K562 (cell line): ENCODE measurements around the gene CZIB. TPM values are rescaled to one million over a fixed set of nuclear protein-coding genes. Genes with fewer than 3 reads are reported as not detected.

Experiments used
- ATAC-seq: fragments of 200-7000 bp; cut with Tn5 transposase; 3 replicates; pipeline ENCODE4 v1.9.1; 2020; ENCODE audit warnings: moderate library complexity
- BruUV-seq: library from RNA; stranded (reverse); fragments of 400-500 nt; replicated peaks from 2 replicates; lab custom pipeline; 2021; lab: Mats Ljungman, UMichigan
- CTCF ChIA-PET: fragments of 300-600 bp; formaldehyde crosslinking; extraction: SDS; loops from one replicate; lab custom pipeline; 2021; ENCODE audit warnings: low intra/inter-chr PET ratio; lab: Yijun Ruan, JAX
- POLR2A ChIA-PET: fragments of 300-600, 350-650 bp; sonication (Branson Sonifier 250); formaldehyde crosslinking; extraction: SDS; loops from one replicate; lab custom pipeline; 2021; ENCODE audit warnings: antibody characterized with exemption, inconsistent platforms; lab: Yijun Ruan, JAX
- DNase-seq, 4 experiments: peaks; one replicate each; pipeline versions ENCODE4 v3.0.0 to v3.0.0-alpha.2; 2011 to 2018; ENCODE audit warnings: low spot score in 3 of 4, mixed read lengths in 3 of 4; ENCODE audit errors: extremely low read depth in 1 of 4
- FAIRE-seq: peaks from 2 replicates; lab custom pipeline; 2011; peaks lifted over from hg19 to GRCh38; lab: Jason Lieb, UNC
- H2AFZ ChIP-seq: 2 replicates; pipeline ENCODE4 v1.6.0; 2011; ENCODE audit warnings: low read depth, low read length, control low read depth, inconsistent platforms
- H3K27ac ChIP-seq: fragments of 200-600 bp; 3 replicates; pipeline ENCODE4 v1.8.0; 2011; ENCODE audit warnings: low read depth, mild to moderate bottlenecking, control low read depth, inconsistent platforms, low read length, moderate library complexity, mixed read lengths; ENCODE audit errors: extremely low read depth
- H3K27me3 ChIP-seq, 2 experiments: fragments of 300-600 bp in 1 of 2; 2 replicates in 1 of 2; 3 replicates in 1 of 2; pipeline versions ENCODE4 v1.6.0 to v1.8.0; 2011; ENCODE audit warnings: inconsistent platforms in 2 of 2, low read length in 2 of 2, mild to moderate bottlenecking in 1 of 2, mixed read lengths in 1 of 2, moderate library complexity in 1 of 2; ENCODE audit not compliant: control insufficient read depth in 2 of 2, insufficient read depth in 2 of 2
- H3K36me3 ChIP-seq: fragments of 300-600 bp; 3 replicates; pipeline ENCODE4 v1.8.0; 2011; ENCODE audit warnings: mild to moderate bottlenecking, low read length, inconsistent platforms; ENCODE audit not compliant: control insufficient read depth, insufficient read depth
- H3K4me1 ChIP-seq, 2 experiments: fragments of 200-600 bp in 1 of 2; replicated peaks in 1 of 2; 2 replicates in 1 of 2; 3 replicates in 1 of 2; pipeline versions ENCODE4 v1.5.1 to v1.8.0; 2011; ENCODE audit warnings: inconsistent platforms in 2 of 2, low read length in 2 of 2, mild to moderate bottlenecking in 1 of 2, mixed read lengths in 1 of 2, moderate library complexity in 1 of 2; ENCODE audit not compliant: control insufficient read depth in 2 of 2, insufficient read depth in 2 of 2
- H3K4me2 ChIP-seq: 2 replicates; pipeline ENCODE4 v1.6.1; 2011; ENCODE audit warnings: low read length, control low read depth, inconsistent platforms, mixed read lengths; ENCODE audit not compliant: insufficient read depth
- H3K4me3 ChIP-seq: fragments of 200-600 bp; sonication (generic), shearing (Covaris generic); 2 replicates; pipeline ENCODE4 v1.5.1; 2016; ENCODE audit warnings: control low read depth, inconsistent platforms
- H3K79me2 ChIP-seq: fragments of 200-600 bp; 3 replicates; pipeline ENCODE4 v1.8.0; 2011; ENCODE audit warnings: low read length, inconsistent platforms; ENCODE audit not compliant: control insufficient read depth, insufficient read depth
- H3K9ac ChIP-seq, 2 experiments: 2 replicates each; pipeline versions ENCODE4 v1.6.0 to v1.6.1; 2011; ENCODE audit warnings: low read depth in 2 of 2, low read length in 2 of 2, control low read depth in 1 of 2, inconsistent platforms in 1 of 2, mild to moderate bottlenecking in 1 of 2, mixed read lengths in 1 of 2; ENCODE audit not compliant: insufficient read depth in 1 of 2
- H3K9me1 ChIP-seq: one replicate; pipeline ENCODE4 v1.6.0; 2011; ENCODE audit warnings: inconsistent platforms, mild to moderate bottlenecking, low read length, moderate library complexity; ENCODE audit not compliant: control insufficient read depth, insufficient read depth
- H3K9me3 ChIP-seq: replicated peaks from 2 replicates; pipeline ENCODE4 v1.5.1; 2011; ENCODE audit warnings: low read depth, low read length, inconsistent platforms; ENCODE audit not compliant: control insufficient read depth, insufficient read depth
- H4K20me1 ChIP-seq: replicated peaks from 2 replicates; pipeline ENCODE4 v1.6.1; 2011; ENCODE audit warnings: low read length, inconsistent platforms, mixed read lengths; ENCODE audit not compliant: control insufficient read depth, insufficient read depth
- ARHGAP35 ChIP-seq: fragments of 450-650 bp; IDR thresholded peaks from 2 replicates; pipeline ENCODE4 v1.6.1; 2018; ENCODE audit not compliant: partially characterized antibody
- GABPB1 ChIP-seq: sonication (generic); formaldehyde crosslinking; IDR thresholded peaks from 2 replicates; pipeline ENCODE4 v1.8.0; 2022; ENCODE audit warnings: mild to moderate bottlenecking, missing genetic modification reagents
- KDM2B ChIP-seq: fragments of 250-450 bp; sonication (Bioruptor Pico); IDR thresholded peaks from 2 replicates; pipeline ENCODE4 v1.8.0; 2021; ENCODE audit warnings: mild to moderate bottlenecking, moderate library complexity
- L3MBTL2 ChIP-seq: fragments of 450-650 bp; IDR thresholded peaks from 2 replicates; pipeline ENCODE4 v1.6.1; 2016; ENCODE audit warnings: mild to moderate bottlenecking, moderate library complexity
- MBD2 ChIP-seq: sonication (generic); IDR thresholded peaks from 2 replicates; pipeline ENCODE4 v1.6.1; 2016; ENCODE audit warnings: low read depth, borderline replicate concordance
- MTA1 ChIP-seq: fragments of 450-650 bp; IDR thresholded peaks from 2 replicates; pipeline ENCODE4 v1.6.1; 2017; ENCODE audit warnings: borderline replicate concordance
- NFE2L1 ChIP-seq: fragments of 450-650 bp; IDR thresholded peaks from 2 replicates; pipeline ENCODE4 v1.6.1; 2016; ENCODE audit warnings: missing genetic modification characterization, low read depth, mild to moderate bottlenecking, missing compliant biosample characterization, moderate library complexity, borderline replicate concordance
- PHF21A ChIP-seq: fragments of 450-650 bp; IDR thresholded peaks from 2 replicates; pipeline ENCODE4 v1.6.1; 2017; ENCODE audit warnings: low read depth, borderline replicate concordance
- SMC3 ChIP-seq: conservative IDR thresholded peaks from 2 replicates; pipeline ENCODE4 v1.6.1; 2011; ENCODE audit warnings: low read depth, low read length, improper control_type of control experiment; ENCODE audit not compliant: insufficient read depth
- STAT5A ChIP-seq: IDR thresholded peaks from 2 replicates; pipeline ENCODE4 v1.6.1; 2012; ENCODE audit warnings: low read length, inconsistent platforms, borderline replicate concordance
- TAF7 ChIP-seq: fragments of 450-650 bp; IDR thresholded peaks from 2 replicates; pipeline ENCODE4 v1.6.1; 2016; ENCODE audit warnings: missing genetic modification characterization, missing compliant biosample characterization
- U2AF2 ChIP-seq: fragments of 200-400 bp; formaldehyde crosslinking; optimal IDR thresholded peaks from 2 replicates; pipeline ENCODE3; 2017; ENCODE audit warnings: low read depth, mild to moderate bottlenecking, low read length
- ZNF197 ChIP-seq: fragments of 200-800 bp; sonication (Bioruptor generic); IDR thresholded peaks from 2 replicates; pipeline ENCODE4 v1.6.1; 2016; ENCODE audit warnings: low read depth, missing genetic modification characterization, missing compliant biosample characterization
- ZNF785 ChIP-seq: fragments of 250-450 bp; sonication (Bioruptor Pico); IDR thresholded peaks from 2 replicates; pipeline ENCODE4 v1.4.0; 2020; ENCODE audit warnings: mild to moderate bottlenecking
- WGBS: fragments of 100-300 bp; shearing (Covaris generic); methylation state at CpG from one replicate; pipeline ENCODE4 v1.1.6; 2016; ENCODE audit warnings: low coverage, mixed read lengths; ENCODE audit not compliant: insufficient coverage; ENCODE audit errors: missing lambda C conversion rate; 5-methylcytosine and 5-hydroxymethylcytosine counted together
- in situ Hi-C: fragments of 300-500 bp; cut with MboI; formaldehyde crosslinking; loops from 4 replicates; pipeline ENCODE4 v1.15.0; 2018; ENCODE audit warnings: inconsistent platforms, mixed read lengths
- intact Hi-C: fragments of 100-400 bp; cut with micrococcal nuclease; formaldehyde crosslinking; loops from 2 replicates; pipeline ENCODE4 v1.14.2; 2022
- polyA plus RNA-seq, 8 experiments: library from polyadenylated mRNA; depleted of rRNA in 4 of 8; stranded (reverse) in 5 of 8; unstranded in 3 of 8; fragments of >200 nt; fragmentation: Nextera tagmentation in 2 of 8; fragmentation: Illumina TruSeq in 1 of 8; extraction: Ambion mirVana in 2 of 8; extraction: Trizol in 1 of 8; gene quantifications; 2 replicates each; pipeline versions ENCODE4 v1.2.1 to v1.2.3, GENCODE V29; 2011 to 2014; ENCODE audit warnings: inconsistent platforms in 1 of 8, missing spikeins in 1 of 8
- total RNA-seq, 7 experiments: library from RNA; depleted of rRNA in 6 of 7; stranded (reverse); fragments of >200 nt in 6 of 7; fragmentation: Illumina TruSeq in 2 of 7; extraction: Trizol in 2 of 7; gene quantifications; 2 replicates each; pipeline versions ENCODE4 v1.2.1 to v1.2.3, GENCODE V29; 2011 to 2021; ENCODE audit warnings: low replicate concordance in 1 of 7

CZIB gene
- total and polyA plus RNA-seq, 9 of the 15 experiments (the other 6 are each of a cell fraction or from before 2014, with no cell fraction given), result 52.6 to 111 (median 80.0) TPM

DNA sequence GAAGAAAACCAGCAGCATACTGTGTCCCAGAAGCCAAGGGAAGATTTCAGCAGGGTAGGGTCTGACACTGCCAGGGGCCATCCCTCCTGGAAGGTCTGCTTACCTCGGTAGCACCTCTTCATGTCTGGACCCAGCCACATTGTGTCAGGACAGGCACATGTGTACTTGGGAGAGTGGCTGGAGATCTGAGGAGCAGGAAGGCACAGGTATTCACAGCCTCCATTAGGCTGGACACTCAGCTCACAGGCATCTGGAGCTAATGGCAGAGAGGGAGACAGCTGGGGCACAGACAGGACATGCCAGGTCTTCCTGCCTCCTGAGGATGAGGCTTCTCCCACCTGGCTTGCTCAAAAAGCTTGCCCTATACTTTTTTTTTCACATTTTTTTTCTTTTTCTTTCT, 37.8 kb upstream of the CZIB start:
- intact Hi-C loops (no loop called here), in situ Hi-C loops (no loop called here)
- TF ChIP-seq ARHGAP35, result no peak
- TF ChIP-seq TAF7, result no peak
- no peak for TF ChIP-seq ZNF197 (CRISPR knock-in tag)
- no peak for TF ChIP-seq MBD2
- TF ChIP-seq ZNF785 (CRISPR knock-in tag), result no peak
- no peak for TF ChIP-seq STAT5A
- TF ChIP-seq SMC3, result no peak
- TF ChIP-seq GABPB1 (CRISPR knock-in tag), result no peak
- no peak for TF ChIP-seq U2AF2
- TF ChIP-seq PHF21A, result no peak
- TF ChIP-seq NFE2L1 (tag), result no peak
- TF ChIP-seq MTA1, result no peak
- no peak for TF ChIP-seq L3MBTL2
- no peak for TF ChIP-seq KDM2B (CRISPR knock-in tag)
- Histone ChIP-seq H3K36me3 (peaks cover 100% of the 10 kb centered on the region), H3K9ac (no peak overlapping the region), H2AFZ (no peak overlapping the region), H3K4me3 (no peak overlapping the region), H3K9me3 (no peaks in the 10 kb centered on the region), H3K27ac (no peak overlapping the region), H3K4me2 (no peak overlapping the region), H3K4me1 (peaks cover 0 to 6% of the 10 kb centered on the region in 2 experiments; a peak in 2 of 5 replicates), H4K20me1 (peaks cover 7% of the 10 kb centered on the region; the same call in 1 of the 2 replicates), H3K27me3 (no peaks in the 10 kb centered on the region), H3K79me2 (no peaks in the 10 kb centered on the region), H3K9me1 (peaks cover 4% of the 10 kb centered on the region)
- ChIA-PET POLR2A (interaction anchor here (1.2 kb wide), 1 partner anchor 15 kb away, joined by 8 read pairs; no protein-coding TSS in a partner anchor), CTCF (no interaction called here)
- WGBS, result 93% methylated on average over 1 of the region's 1 CpG
- TSS peak; percentile 7 for BruUV-seq
- ATAC-seq, result no peak
- DNase-seq, result no peak
- no peak for FAIRE-seq
